B cell (primary cell): Measurements from ENCODE around the gene PDIA4. TPM values are rescaled to one million over a fixed set of nuclear protein-coding genes. Genes with fewer than 3 reads are reported as not detected.

Experiments
- ATAC-seq: fragments of 200-7000 bp; cut with Tn5 transposase; one replicate; pipeline ENCODE4 v1.10.0; 2021; ENCODE audit warnings: low read depth, mild to moderate bottlenecking, moderate number of reproducible peaks, moderate library complexity
- CTCF ChIA-PET: fragments of 350-600 bp; sonication (Branson Sonifier 250); formaldehyde crosslinking; loops from one replicate; lab custom pipeline; 2021; ENCODE audit warnings: antibody characterized with exemption, inconsistent platforms; lab: Charles Lee
- POLR2A ChIA-PET: fragments of 350-600 bp; sonication (Branson Sonifier 250); formaldehyde crosslinking; loops from one replicate; lab custom pipeline; 2021; ENCODE audit warnings: antibody characterized with exemption; lab: Charles Lee
- DNase-seq: peaks from one replicate; pipeline ENCODE4 v3.0.0; 2013
- H2AFZ ChIP-seq: 2 replicates; pipeline ENCODE4 v1.6.1; 2012; ENCODE audit warnings: mild to moderate bottlenecking, low read depth, low read length; ENCODE audit not compliant: insufficient read depth, poor library complexity, severe bottlenecking
- H3K27ac ChIP-seq, 2 donors: 1 replicate in 1 of 2; 2 replicates in 1 of 2; pipeline ENCODE4 v1.5.1; 2012 to 2013; ENCODE audit warnings: low read length in 2 of 2, mild to moderate bottlenecking in 2 of 2, moderate library complexity in 1 of 2
- H3K27me3 ChIP-seq, 4 experiments: fragments of 200-600 bp in 1 of 4; sonication (generic) in 1 of 4; replicated peaks in 1 of 4; 1 replicate in 2 of 4; 2 replicates in 2 of 4; pipeline versions ENCODE4 v1.6.1 to v1.7.0; 2013 to 2016; ENCODE audit warnings: low read length in 3 of 4, mild to moderate bottlenecking in 2 of 4, mixed read lengths in 1 of 4, moderate library complexity in 1 of 4; ENCODE audit not compliant: insufficient read depth in 4 of 4, control insufficient read depth in 3 of 4; ENCODE audit errors: control extremely low read depth in 1 of 4
- H3K36me3 ChIP-seq, 2 experiments: replicated peaks in 1 of 2; 1 replicate in 1 of 2; 2 replicates in 1 of 2; pipeline versions ENCODE4 v1.6.1 to v1.7.1; 2013; ENCODE audit warnings: low read length in 1 of 2; ENCODE audit not compliant: insufficient read depth in 2 of 2, control insufficient read depth in 1 of 2; ENCODE audit errors: control extremely low read depth in 1 of 2, extremely low read depth in 1 of 2
- H3K4me1 ChIP-seq, 2 donors: fragments of 200-600 bp in 1 of 2; sonication (generic) in 1 of 2; 1 replicate in 1 of 2; 2 replicates in 1 of 2; pipeline versions ENCODE4 v1.5.1 to v1.6.1; 2013 to 2017; ENCODE audit warnings: low read length in 2 of 2; ENCODE audit not compliant: control insufficient read depth in 2 of 2, insufficient read depth in 2 of 2
- H3K4me2 ChIP-seq: replicated peaks from 2 replicates; pipeline ENCODE3; 2012; ENCODE audit warnings: mild to moderate bottlenecking, low read depth, low read length; ENCODE audit not compliant: poor library complexity, severe bottlenecking
- H3K4me3 ChIP-seq, 5 experiments: fragments of 200-600 bp in 1 of 5; sonication (generic) in 1 of 5; 1 replicate in 3 of 5; 2 replicates in 2 of 5; pipeline versions ENCODE4 v1.5.1 to v1.7.0; 2011 to 2016; ENCODE audit warnings: low read length in 4 of 5, mild to moderate bottlenecking in 4 of 5, low read depth in 2 of 5, control low read depth in 1 of 5, moderate library complexity in 1 of 5; ENCODE audit not compliant: insufficient read depth in 1 of 5; ENCODE audit errors: control extremely low read depth in 1 of 5, extremely low read depth in 1 of 5
- H3K79me2 ChIP-seq: fragments of 200-600 bp; sonication (generic); one replicate; pipeline ENCODE4 v1.6.0; 2016; ENCODE audit warnings: low read length; ENCODE audit not compliant: control insufficient read depth, insufficient read depth
- H3K9ac ChIP-seq: fragments of 200-600 bp; sonication (generic); 2 replicates; pipeline ENCODE4 v1.6.1; 2017; ENCODE audit warnings: mild to moderate bottlenecking, low read length, moderate library complexity
- H3K9me3 ChIP-seq, 3 donors: one replicate each; pipeline versions ENCODE4 v1.6.1 to v1.7.1; 2013; ENCODE audit warnings: low read length in 2 of 3; ENCODE audit not compliant: control insufficient read depth in 2 of 3, insufficient read depth in 1 of 3; ENCODE audit errors: control extremely low read depth in 1 of 3
- H4K20me1 ChIP-seq: 2 replicates; pipeline ENCODE4 v1.6.0; 2012; ENCODE audit warnings: mild to moderate bottlenecking, low read length; ENCODE audit not compliant: insufficient read depth, control insufficient read depth, poor library complexity, severe bottlenecking
- H3K27ac Mint-ChIP-seq: one replicate; pipeline ENCODE4 v1.8.0; 2021; ENCODE audit warnings: mixed read lengths
- H3K27me3 Mint-ChIP-seq: one replicate; pipeline ENCODE4 v1.8.0; 2021; ENCODE audit warnings: mixed read lengths
- H3K4me1 Mint-ChIP-seq: one replicate; pipeline ENCODE4 v1.8.0; 2021; ENCODE audit warnings: mixed read lengths
- H3K4me3 Mint-ChIP-seq: one replicate; pipeline ENCODE4 v1.8.0; 2021; ENCODE audit warnings: mixed read lengths
- H3K9me3 Mint-ChIP-seq: one replicate; pipeline ENCODE4 v1.8.0; 2022; ENCODE audit warnings: mixed read lengths; ENCODE audit not compliant: insufficient read depth
- CTCF ChIP-seq: fragments of 200-600 bp; IDR thresholded peaks from one replicate; pipeline ENCODE4 v1.8.0; 2022; ENCODE audit warnings: antibody characterized with exemption, mild to moderate bottlenecking
- EZH2 ChIP-seq: IDR thresholded peaks from 2 replicates; pipeline ENCODE4 v1.6.1; 2012; ENCODE audit warnings: borderline replicate concordance, low read depth, mild to moderate bottlenecking, moderate library complexity, low read length; ENCODE audit not compliant: insufficient read depth, poor library complexity, severe bottlenecking
- WGBS: methylation state at CpG from one replicate; pipeline ENCODE4 v1.1.5; 2013; ENCODE audit warnings: missing lambda C conversion rate; ENCODE audit not compliant: insufficient coverage; 5-methylcytosine and 5-hydroxymethylcytosine counted together
- intact Hi-C: fragments of 100-400 bp; cut with micrococcal nuclease; formaldehyde crosslinking; loops from one replicate; pipeline ENCODE4 v1.10.0; 2022
- polyA plus RNA-seq: library from polyadenylated mRNA; depleted of rRNA; stranded (reverse); fragments of >200 nt; gene quantifications from 2 replicates; pipeline ENCODE4 v1.2.3, GENCODE V29; 2012
- total RNA-seq, 2 donors: library from RNA; stranded (reverse); fragments of 120-200 nt in 1 of 2; gene quantifications; 1 replicate in 1 of 2; 2 replicates in 1 of 2; pipeline versions ENCODE4 v1.2.3 to v1.2.4, GENCODE V29; 2013 to 2022

The PDIA4 gene
- total and polyA plus RNA-seq, 2 donors (not counting 1 experiment from before 2014, with no cell fraction given) = 31.6 to 34.7 TPM

GRCh38 chr7:149060156-149060555 lies 31.9 kb upstream of the PDIA4 start:
- intact Hi-C loops = no loop called here
- CTCF ChIA-PET = interaction anchor here (0.6 kb wide), 1 partner anchor 87 kb away, joined by 3 read pairs; the partner anchor contains the start of gene ZNF398
- H3K9me3 ChIP-seq = no peaks in the 10 kb centered on the region
- no peaks in the 10 kb centered on the region for H4K20me1 ChIP-seq
- POLR2A ChIA-PET = no interaction called here
- no peak overlapping the region for H3K27ac Mint-ChIP-seq
- H3K4me3 Mint-ChIP-seq = no peak overlapping the region
- no peak overlapping the region for H3K4me2 ChIP-seq
- H2AFZ ChIP-seq = no peak overlapping the region
- H3K79me2 ChIP-seq = no peaks in the 10 kb centered on the region
- no peak overlapping the region for H3K27ac ChIP-seq
- no peak overlapping the region for H3K4me3 ChIP-seq
- H3K4me1 Mint-ChIP-seq = peaks cover 5% of the 10 kb centered on the region
- no peaks in the 10 kb centered on the region for H3K27me3 ChIP-seq
- ATAC-seq (no peak), DNase-seq (no peak)
- no peaks in the 10 kb centered on the region for H3K9me3 Mint-ChIP-seq
- 86% methylated on average over 1 of the region's 1 CpG for WGBS
- TF ChIP-seq EZH2 (no peak), CTCF (no peak)
- H3K4me1 ChIP-seq = peaks cover 0 to 8% of the 10 kb centered on the region in 2 donors
- H3K9ac ChIP-seq = no peak overlapping the region
- no peaks in the 10 kb centered on the region for H3K36me3 ChIP-seq
- no peaks in the 10 kb centered on the region for H3K27me3 Mint-ChIP-seq

DNA sequence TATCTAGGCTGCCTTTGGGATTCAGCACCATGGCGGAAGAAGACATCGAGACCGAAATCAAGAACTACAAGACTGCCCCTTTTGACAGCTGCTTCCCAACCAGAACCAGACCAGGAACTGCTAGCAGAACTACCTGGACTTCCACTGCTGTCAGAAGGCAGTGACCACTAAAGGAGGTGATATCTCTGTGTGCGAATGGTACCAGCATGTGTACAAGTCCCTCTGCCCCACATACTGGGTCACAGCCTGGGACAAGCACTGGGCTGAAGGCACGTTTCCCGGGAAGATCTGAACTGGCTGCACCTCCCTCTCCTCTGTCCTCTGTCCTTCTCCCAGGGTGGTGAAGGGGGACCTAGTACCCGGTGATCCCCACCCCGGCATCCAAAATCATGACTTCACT lies 25.6 kb upstream of the PDIA4 start:
- Histone ChIP-seq H3K4me3 (no peak overlapping the region), H2AFZ (no peak overlapping the region), H3K27ac (no peak overlapping the region), H3K9ac (no peak overlapping the region), H3K9me3 (no peaks in the 10 kb centered on the region), H3K79me2 (no peaks in the 10 kb centered on the region), H3K36me3 (no peaks in the 10 kb centered on the region), H3K27me3 (no peaks in the 10 kb centered on the region), H4K20me1 (no peaks in the 10 kb centered on the region), H3K4me2 (no peak overlapping the region), H3K4me1 (no peaks in the 10 kb centered on the region)
- TF ChIP-seq EZH2 (no peak), CTCF (no peak)
- H3K9me3 Mint-ChIP-seq = no peaks in the 10 kb centered on the region
- H3K27ac Mint-ChIP-seq = no peak overlapping the region
- H3K4me3 Mint-ChIP-seq = no peak overlapping the region
- no peaks in the 10 kb centered on the region for H3K4me1 Mint-ChIP-seq
- ChIA-PET POLR2A (no interaction called here), CTCF (interaction anchor here (1.0 kb wide), 1 partner anchor 12 kb away, joined by 3 read pairs; no protein-coding TSS in a partner anchor)
- WGBS = 96% methylated on average over 5 of the region's 8 CpGs
- ATAC-seq = no peak
- H3K27me3 Mint-ChIP-seq = peaks cover 5% of the 10 kb centered on the region
- intact Hi-C loops = no loop called here
- no peak for DNase-seq
